GM18861 (cell line): ENCODE measurements around the gene DARS1.
A peak's percentile ranks its signal among the peaks of the same experiment; 100 is the strongest.

Experiments
- ATAC-seq: cut with Tn5 transposase; IDR thresholded peaks from one replicate; pipeline ENCODE4 v1.9.1; 2021; ENCODE audit not compliant: unreplicated experiment

Gene DARS1

DNA sequence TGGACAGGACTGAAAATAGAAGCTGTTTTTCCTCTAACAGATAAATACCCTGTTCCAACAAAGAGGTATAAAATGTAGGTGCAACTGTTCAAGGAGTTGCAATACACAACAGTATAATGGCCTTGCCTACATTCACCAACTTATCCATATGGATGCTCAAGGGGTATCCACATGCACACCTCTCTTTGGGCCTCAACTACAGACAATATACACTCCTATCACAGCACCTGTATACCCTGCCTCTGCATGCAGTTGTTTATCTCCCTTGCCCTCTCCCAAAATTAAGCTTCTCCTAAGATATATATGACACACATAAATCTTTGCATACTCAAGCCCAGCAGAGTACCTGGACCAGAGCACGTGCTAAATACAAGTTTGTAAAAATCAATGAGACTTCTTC, 37.3 kb downstream of the DARS1 start:
- no peak for ATAC-seq

DNA sequence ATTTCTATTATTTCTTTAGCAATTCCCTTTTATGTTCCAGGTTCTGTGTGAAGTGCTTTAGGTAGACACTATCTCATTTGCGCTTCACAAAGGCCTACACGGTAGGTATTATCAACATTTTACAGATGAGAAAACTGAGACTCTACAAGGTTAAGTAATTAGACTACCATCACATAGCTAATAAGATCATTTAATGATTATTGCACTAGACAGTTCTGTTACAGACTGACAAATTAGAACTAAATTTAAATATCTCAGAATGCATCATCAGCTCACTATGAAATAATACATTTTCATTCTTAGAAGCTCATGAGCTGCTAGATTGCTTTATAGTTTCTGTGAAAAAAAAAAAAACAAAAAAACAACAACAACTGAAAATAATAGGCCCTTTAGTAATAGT, 37.9 kb downstream of the DARS1 start:
- ATAC-seq = no peak

DNA sequence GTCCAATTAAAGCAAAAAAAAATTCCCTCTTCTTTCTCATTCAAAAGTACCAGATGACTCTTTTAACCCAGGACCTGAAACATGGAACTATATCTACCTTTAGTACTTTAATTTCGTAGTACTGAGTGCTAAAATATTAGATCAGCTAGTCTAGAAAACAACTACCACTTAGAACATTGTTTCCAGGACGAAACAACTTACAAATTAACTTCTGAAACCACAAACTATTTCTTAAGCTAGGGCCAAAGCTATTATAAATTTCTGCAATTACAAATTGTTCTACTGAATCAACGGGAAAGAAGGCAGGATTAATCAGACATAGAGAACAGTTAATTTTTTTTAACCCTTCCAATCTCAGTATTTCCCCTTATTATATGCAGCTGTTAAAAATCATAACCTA, 39.9 kb downstream of the DARS1 start:
- ATAC-seq = no peak

DNA sequence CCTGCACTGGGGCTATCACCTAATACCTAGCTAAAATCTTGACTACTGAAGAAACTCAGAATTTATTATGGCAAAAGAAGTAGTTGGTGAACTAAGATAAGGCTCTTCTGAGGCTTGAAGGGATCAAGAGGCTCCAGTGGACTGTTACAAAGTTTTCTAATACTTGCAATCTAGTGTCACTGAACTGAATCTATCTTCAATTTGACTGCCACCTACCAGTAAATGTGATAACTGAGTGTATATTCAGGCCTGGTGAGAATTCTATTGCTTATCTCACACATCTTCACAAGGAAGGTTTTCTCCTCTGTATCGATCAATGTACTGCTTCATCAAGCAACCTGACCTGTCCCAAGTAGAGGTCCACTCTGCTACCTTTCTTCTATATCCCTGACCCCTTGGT, 40.8 kb downstream of the DARS1 start:
- ATAC-seq = no peak

DNA sequence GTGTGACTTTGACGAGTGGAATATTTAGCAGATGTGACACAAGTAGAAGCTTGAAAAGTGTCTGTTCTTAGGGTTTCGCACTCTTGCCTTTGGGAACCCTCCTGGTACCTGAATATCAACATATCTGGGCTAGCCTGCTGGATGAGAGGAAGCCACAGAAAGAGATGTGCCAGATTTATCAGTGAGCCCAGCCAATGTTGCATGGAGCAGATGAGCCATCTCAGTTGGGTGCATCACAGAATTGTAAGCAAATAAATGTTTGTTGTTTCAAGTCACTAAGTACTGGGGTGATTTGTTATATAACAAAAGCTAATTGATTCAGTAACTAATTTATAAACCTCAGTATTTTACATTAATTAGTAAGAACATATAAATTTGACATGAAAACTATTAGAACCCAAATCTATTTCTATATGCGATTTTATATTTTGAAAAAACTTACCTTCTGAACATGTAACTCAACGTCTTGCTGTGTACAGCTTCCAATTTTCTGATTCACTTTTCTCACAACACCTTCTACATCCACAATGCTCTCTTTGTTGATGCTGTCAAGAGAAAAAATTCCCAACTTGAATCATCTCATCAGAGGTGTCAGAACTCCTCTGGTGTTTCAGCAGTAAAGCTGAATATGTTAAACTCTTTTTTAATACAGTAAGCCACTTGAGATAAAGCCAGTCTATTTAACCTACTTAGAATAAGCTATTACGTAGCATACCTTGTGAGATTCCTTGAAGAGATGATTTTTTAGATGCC, 42.3 kb downstream of the DARS1 start:
- no peak for ATAC-seq

DNA sequence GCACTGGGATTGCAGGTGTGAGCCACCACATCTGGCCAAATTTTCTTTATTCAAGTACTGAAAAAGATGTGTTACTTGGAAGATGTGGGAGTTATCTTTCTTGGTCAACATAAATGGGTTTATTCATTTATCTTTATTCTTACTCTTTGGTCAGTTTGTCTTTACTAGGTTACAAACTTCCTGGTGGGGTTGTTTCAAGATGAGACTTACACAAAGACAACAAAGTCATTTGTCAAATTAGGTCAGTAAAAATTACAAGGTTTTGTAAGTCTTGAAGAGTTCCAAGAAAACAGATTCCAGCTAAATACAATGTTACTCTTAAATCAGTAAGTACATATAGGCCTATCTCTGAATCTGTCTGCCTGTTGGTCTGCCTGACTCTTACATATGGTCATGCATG, 48.9 kb downstream of the DARS1 start:
- ATAC-seq = no peak

DNA sequence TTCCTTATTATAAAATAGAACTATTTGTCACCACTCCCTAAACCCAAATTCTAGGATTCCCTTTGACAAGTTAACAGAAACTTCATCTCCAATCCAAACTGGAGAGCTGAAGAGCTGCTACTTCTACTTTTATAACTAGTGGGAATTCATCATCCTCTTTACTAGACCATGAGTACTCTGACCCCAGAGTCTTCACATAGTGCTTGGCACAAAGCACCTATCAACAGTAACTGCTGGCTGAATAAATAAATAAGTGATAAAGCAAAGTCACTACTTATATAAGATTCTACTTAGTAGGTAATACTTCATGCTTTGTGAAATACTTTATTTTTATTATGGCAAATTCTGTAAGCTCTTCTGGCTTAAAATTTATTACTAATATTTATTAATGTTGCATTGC, 49.5 kb downstream of the DARS1 start:
- ATAC-seq = no peak

DNA sequence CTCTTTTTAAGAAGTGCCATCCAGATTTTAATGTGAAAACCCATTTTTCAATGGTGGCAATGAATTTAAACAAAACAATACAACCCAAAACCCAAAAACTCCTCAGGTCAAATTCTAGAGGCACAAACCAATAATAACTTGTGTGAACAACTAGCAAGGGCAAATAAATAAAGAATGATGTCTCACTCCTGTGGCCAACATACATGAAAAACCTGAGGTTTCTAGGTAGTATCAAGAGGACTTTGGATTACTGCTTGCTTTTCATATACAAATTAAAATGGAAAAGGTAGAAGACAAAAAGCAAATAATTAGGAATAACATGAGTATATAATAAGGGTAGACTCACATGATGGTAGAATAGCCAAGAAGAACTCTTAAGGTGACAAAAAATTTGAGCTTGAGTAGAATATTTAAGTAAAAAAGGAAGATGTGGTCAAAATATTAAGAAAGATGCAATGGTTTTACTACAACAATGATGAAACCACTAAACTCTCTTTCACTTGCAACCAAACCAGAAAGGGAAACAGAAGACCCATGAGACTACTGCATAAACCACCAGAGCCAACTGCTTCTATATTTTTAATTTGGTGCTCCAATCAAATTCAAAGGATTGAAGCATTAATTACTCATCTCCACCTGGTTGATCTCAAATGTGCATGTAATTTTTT, 53.5 kb downstream of the DARS1 start:
- ATAC-seq = peak; percentile 86

DNA sequence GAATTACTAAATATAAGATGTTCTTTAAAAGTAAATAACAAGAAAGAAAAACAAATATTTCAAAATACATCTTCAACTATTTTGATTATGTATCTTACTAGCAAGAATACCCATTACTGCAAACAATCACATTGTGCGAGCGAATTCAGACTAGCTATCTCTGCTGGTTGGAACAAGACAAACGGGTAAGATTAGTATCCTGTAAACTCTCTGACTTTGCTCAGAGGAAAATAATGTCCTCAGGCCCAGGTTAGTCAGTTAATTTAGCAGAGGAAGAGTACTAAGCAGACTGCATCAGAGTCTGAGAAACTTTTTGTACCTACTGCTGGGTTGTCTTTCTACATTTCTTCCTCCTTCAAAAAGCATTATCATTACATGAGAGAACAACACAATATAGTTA, 58.8 kb downstream of the DARS1 start:
- ATAC-seq = no peak

DNA sequence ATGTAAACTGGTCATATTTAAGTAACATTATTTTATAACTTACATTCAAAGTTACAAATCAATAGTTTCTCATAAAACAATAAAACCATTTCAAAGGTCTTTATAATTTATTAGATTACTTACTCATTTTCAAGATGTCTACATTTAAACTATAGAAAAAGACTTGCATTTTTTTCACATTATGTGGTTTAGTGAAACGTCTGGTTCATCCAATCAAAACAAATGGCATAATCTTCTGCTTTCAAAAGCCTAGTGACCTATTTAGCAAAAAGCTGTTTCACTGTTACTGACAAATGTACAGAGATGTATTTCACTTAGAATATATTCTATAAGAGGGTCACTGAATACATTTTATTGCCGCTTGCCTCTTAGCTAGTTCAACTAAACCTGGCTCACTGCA, 59.9 kb downstream of the DARS1 start:
- no peak for ATAC-seq

DNA sequence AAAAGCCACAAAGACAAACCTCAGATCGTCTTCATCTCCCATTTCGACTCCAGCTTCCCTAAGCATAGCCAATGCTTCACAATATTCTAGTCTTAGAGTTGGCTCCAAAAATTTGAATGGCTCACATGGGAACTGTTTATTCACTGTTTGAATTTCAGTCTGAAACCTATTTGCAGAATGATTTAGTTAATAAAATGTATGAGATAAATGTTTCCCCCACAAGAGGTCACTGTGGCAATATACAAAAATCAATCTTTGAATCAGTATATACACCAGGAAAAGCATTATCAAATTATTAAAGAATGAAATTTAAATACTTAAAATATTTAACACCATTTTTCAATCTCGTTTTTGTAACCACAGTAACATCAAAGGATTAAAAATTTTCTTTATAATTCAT, 69.2 kb downstream of the DARS1 start:
- no peak for ATAC-seq

DNA sequence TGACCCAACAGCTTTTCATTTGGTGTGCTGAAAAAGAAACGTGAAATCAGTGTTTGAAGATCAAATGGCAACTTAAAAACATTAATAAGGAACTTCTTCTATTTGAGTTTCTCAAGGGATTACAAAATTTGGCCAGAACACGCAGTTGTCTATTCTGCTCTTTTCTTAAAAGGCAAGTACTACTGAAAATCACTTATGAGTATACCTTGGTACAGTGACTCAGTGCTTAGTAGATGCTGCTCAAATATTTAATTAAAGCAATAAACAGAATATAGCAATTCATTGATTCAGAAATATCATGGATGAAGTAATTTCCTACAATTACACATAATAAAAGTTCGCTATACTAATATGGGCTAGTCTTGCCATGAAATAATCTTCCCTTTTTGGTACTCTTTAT, 70.9 kb downstream of the DARS1 start:
- no peak for ATAC-seq

DNA sequence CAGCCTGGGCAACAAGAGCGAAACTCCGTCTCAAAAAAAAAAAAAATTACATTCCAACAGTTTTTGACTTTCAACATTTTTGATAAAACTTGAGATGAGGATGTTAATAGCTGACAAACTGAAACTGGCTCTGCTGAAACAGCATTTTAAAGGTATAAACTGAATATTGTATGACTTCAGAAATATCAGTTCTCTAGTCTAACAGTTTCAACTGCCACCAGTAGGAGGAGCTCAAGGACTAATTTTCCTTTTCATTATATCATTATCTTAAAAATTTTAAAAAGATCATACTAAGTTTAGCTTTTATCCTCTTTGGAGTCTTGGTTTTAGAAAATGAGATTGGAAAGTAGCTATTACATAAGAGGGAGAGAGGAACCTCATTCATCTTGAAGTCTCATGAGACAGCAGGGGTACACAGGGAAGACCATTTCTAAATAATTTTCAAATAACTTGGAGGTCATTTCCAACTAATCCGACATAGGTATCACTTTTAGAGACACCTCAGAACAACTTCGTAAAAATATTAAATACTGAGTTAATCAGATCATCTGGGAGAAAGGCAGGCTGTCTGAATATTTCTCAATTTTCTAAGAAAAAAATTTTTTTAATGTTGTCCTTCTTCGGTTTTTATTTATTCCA, 71.6 kb downstream of the DARS1 start:
- no peak for ATAC-seq

DNA sequence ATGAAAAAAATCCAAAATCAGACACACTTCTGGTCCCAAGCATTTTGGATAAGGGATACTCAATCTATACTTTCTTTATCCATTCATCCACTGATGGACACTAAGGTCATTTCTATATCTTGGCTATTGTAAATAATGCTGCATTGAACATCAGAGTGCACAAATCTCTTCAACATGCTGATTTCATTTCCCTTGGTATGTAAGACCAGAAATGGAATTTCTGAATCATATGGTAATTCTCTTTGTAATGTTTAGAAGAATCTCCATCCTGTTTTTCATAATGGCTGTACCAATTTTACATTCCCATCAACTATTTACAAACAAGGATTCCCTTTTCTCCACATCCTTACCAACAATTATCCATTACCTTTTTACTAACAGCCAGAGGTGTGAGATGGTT, 75.5 kb downstream of the DARS1 start:
- ATAC-seq = no peak

DNA sequence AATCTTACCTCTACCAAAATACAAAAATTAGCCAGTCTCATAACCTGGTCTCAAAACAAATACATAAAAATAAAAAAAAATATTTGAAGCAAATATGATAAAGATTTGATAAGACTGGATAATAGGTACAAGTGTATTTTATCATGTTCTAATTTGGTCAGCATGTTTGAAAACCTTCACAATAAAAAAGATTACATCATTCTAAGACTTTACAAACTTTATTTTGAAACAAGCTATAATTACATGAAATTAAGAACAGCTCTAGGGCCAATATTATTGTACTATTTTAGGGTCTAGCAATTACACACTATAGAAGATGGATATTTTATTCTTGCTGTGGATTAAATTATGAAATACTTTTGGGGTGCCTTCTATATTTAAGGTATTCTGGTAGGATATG, 79.7 kb downstream of the DARS1 start:
- ATAC-seq = no peak

DNA sequence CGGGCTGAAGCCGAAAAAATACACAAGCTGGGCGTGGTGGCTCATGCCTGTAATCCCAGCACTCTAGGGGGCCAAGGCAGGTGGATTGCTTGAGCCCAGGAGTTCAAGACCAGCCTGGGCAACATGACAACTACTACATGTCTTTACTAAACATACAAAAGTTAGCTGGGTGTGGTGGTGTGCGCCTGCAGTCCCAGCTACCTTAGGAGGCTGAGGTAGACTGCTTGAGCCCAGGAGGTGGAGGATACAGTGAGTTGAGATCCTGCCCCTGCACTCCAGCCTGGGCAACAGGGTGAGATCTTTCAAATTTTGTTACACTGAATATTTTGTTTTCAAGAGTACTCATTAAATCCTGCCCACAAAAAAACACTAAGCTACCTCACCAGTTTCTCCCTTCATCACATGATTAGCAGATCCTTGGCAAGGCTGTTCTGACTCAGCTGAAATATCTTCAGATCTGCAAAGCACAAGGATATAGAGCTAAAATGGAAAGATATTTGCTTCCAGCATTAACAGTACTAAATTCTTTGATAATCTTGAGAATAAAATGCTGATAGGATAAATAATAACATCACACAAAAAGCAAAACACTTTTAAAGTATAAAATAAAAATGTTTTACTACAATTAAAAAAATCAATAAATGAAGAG, 81.0 kb downstream of the DARS1 start:
- ATAC-seq = no peak

DNA sequence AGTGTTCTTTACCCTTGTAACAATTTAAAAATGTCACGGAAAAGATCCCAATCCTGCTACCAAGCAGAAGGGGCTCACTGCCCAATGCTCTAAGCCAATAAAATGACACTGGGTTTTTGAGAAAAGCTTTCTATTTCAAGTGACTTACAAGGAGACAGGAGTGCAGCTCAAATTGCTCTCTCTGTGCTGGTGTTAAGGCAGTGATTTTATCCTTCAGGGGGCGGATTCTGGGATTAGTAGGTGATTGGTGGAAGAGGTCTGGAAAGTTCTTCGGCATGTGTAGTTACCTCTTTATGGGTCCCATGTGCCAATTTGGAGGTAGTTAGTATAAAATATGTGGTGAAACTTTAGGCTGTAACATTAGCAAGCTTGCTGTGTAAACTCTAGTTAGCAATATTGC, 81.8 kb downstream of the DARS1 start:
- no peak for ATAC-seq

DNA sequence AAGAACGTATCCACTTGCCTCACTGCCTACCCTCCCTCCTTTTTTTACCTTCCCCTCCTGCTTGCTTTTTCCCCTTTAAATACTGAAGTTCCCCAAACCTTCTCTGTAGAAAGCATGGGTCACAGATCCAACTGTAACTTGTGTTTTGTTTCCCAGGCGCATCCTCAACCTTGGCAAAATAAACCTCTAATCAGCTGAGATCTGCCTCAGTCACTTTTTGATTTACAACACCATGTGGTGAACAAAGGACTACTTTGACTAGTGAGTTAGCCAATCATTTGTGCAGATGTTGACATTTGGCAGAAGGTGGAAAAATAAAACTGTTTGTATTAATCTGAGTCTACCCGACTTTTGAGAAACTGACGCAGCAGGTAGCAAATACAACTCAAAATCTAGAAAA, 85.9 kb downstream of the DARS1 start:
- ATAC-seq = no peak

DNA sequence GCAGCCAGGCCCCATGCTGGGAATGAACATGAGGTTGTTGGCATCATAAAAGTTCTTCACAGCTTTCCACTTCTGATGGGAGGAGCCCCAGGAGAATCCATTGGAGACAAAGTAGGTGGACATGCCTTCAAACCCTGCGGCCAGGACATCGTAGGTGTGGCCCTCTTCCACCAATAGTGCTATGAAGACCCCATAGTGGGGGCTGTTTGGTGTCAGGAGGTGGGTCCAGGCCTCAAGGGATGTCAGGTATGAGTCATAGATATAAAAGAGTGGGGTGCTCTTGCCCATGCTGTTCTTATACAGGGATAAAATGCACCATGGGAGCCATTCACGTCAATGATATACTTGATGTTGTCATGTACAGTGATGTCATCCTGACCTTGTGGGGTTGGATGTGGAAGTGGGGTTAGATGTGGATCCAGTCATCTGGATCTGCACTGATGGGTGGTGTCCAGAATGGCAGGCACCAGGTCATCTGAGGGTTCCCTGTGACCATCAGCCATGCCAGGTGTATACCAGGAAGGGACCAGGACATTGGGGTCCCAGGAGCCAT, 87.1 kb downstream of the DARS1 start:
- no peak for ATAC-seq

DNA sequence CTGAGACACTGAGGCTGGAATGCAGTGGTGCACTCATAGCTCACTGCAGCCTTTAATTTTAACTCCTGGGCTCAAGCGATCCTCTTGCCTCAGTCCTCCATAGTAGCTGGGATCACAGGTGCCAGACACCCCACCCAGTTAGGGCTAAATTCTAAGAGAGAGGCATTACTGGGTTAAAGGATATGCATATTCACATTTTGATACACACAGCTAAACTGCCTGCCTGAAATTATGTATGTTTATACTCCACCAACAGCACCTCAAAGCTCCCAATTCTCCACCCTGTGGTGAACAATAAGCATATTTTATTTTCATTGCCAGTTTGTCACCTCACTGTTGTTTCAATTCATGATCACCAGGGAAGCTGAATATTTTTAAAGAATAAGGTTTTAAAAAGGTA, 90.5 kb downstream of the DARS1 start:
- ATAC-seq = no peak

DNA sequence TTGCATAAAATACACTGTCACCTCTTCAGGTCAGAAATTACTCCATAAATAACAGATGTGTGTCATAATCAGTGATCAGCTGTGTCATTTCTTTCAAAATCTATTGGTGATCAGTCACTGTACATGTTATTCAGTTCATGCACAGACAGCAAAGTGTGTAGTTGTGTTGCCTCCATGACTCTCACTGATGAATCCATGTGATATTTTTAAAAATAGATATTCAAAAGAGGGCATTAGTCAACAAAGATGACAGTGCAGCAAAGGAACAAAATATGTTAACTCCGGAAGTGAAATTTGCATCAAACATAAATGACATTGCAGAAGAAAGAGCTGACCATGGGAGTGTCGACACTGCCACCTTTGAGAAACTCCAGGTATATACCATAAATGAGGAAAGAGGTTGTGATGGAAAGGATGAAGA, 92.0 kb downstream of the DARS1 start:
- ATAC-seq = no peak

DNA sequence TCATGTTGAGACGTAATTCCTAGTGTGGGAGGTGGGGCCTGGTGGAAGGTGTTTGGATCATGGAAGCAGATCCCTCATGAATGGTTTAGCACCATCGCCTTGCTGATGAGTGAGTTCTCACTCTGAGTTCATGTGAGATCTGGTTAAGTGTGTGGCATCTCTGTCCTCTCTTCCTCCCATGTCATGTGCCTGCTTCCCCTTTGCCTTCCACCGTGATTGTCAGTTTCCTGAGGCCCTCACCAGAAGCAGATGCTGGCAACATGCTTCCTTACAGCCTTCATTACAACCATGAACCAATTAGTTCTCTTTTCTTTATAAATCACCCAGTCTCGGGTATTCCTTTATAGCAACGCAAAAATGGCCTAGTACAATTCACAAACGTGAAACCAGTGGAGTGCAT, 94.6 kb downstream of the DARS1 start:
- ATAC-seq = no peak
